ENCODE measurements around the gene COA3.

The COA3 gene

GRCh38 chr17:42817866-42818265 lies 19.4 kb upstream of the COA3 start:
- no peak for DNase-seq (ENCODE audit: low read depth)

GRCh38 chr17:42814633-42815399 lies 16.3 kb upstream of the COA3 start:
- H3K4me3 ChIP-seq (ENCODE audit: low read depth, low read length), result no peak overlapping the region
- TF ChIP-seq CTCF (IDR thresholded peaks at IDR 0.05; ENCODE audit: control insufficient read depth, extremely low read depth, insufficient read depth), result no peak
- DNase-seq (ENCODE audit: low read depth), result no peak

More at GRCh38 chr17:42817866-42818265, 19.4 kb upstream of the COA3 start:
- no peak for TF ChIP-seq CTCF (IDR thresholded peaks at IDR 0.05; ENCODE audit: control insufficient read depth, extremely low read depth, insufficient read depth)
- H3K4me3 ChIP-seq (ENCODE audit: low read depth, low read length), result no peak overlapping the region

GRCh38 chr17:42809250-42809649 lies 10.7 kb upstream of the COA3 start:
- no peak for DNase-seq (ENCODE audit: low read depth)
- no peak overlapping the region for H3K4me3 ChIP-seq (ENCODE audit: low read depth, low read length)
- TF ChIP-seq CTCF (IDR thresholded peaks at IDR 0.05; ENCODE audit: control insufficient read depth, extremely low read depth, insufficient read depth), result no peak

- TF ChIP-seq CTCF (IDR thresholded peaks at IDR 0.05; ENCODE audit: control insufficient read depth, extremely low read depth, insufficient read depth), result no peak
- no peak overlapping the region for H3K4me3 ChIP-seq (ENCODE audit: low read depth, low read length)
- no peak for DNase-seq (ENCODE audit: low read depth)
Measured at GRCh38 chr17:42806249-42806648, 7.7 kb upstream of the COA3 start.

GRCh38 chr17:42804918-42805367 lies 6.4 kb upstream of the COA3 start:
- peak; percentile 98 for DNase-seq (ENCODE audit: low read depth)
- no peak overlapping the region for H3K4me3 ChIP-seq (ENCODE audit: low read depth, low read length)
- TF ChIP-seq CTCF (IDR thresholded peaks at IDR 0.05; ENCODE audit: control insufficient read depth, extremely low read depth, insufficient read depth), result no peak

GRCh38 chr17:42803074-42803883 lies 4.8 kb upstream of the COA3 start:
- H3K4me3 ChIP-seq (ENCODE audit: low read depth, low read length), result no peak overlapping the region
- TF ChIP-seq CTCF (IDR thresholded peaks at IDR 0.05; ENCODE audit: control insufficient read depth, extremely low read depth, insufficient read depth), result no peak
- DNase-seq (ENCODE audit: low read depth), result peak; percentile 38

All from LNCaP clone FGC (cell line).